HEK293 (cell line): ENCODE data around the gene PPP3CA.

Experiments
- CTCF ChIA-PET: fragments of 350-600 bp; formaldehyde crosslinking; extraction: SDS; loops from one replicate; lab custom pipeline; 2021; ENCODE audit warnings: antibody characterized with exemption; lab: Yijun Ruan, JAX
- POLR2A ChIA-PET: fragments of 300-600 bp; formaldehyde crosslinking; extraction: SDS; loops from one replicate; lab custom pipeline; 2020; ENCODE audit warnings: antibody characterized with exemption, inconsistent platforms; lab: Yijun Ruan, JAX
- H3K27ac ChIP-seq: fragments of 200-500 bp; sonication (Bioruptor generic); 2 replicates; pipeline ENCODE4 v1.5.1; 2014; ENCODE audit warnings: low read depth, low read length, control low read depth, inconsistent platforms; ENCODE audit errors: extremely low read depth
- H3K36me3 ChIP-seq, 2 experiments: fragments of 200-500 bp in 1 of 2; sonication (Bioruptor generic) in 1 of 2; 1 replicate in 1 of 2; 2 replicates in 1 of 2; pipeline ENCODE4 v1.5.1; 2014 to 2017; ENCODE audit warnings: inconsistent platforms in 2 of 2, low read length in 2 of 2; ENCODE audit not compliant: control insufficient read depth in 2 of 2, insufficient read depth in 1 of 2
- H3K4me1 ChIP-seq: fragments of 200-500 bp; sonication (Bioruptor generic); 2 replicates; pipeline ENCODE4 v1.5.1; 2014; ENCODE audit warnings: mild to moderate bottlenecking, low read length, inconsistent platforms; ENCODE audit not compliant: control insufficient read depth, insufficient read depth
- H3K4me3 ChIP-seq: 2 replicates; pipeline ENCODE4 v1.5.1; 2011; ENCODE audit warnings: low read depth, mild to moderate bottlenecking, control low read depth, low read length, moderate library complexity
- H3K9me3 ChIP-seq: fragments of 200-500 bp; sonication (Bioruptor generic); 2 replicates; pipeline ENCODE4 v1.5.1; 2014; ENCODE audit warnings: low read depth, low read length, inconsistent platforms; ENCODE audit not compliant: control insufficient read depth, insufficient read depth
- EGR2 ChIP-seq: fragments of 450-650 bp; formaldehyde crosslinking; IDR thresholded peaks from 2 replicates; pipeline ENCODE4 v1.5.1; 2016; ENCODE audit warnings: low read depth, missing biosample characterization, missing genetic modification characterization
- FEZF1 ChIP-seq: fragments of 450-650 bp; formaldehyde crosslinking; IDR thresholded peaks from 2 replicates; pipeline ENCODE4 v1.5.1; 2016; ENCODE audit warnings: missing biosample characterization, missing genetic modification characterization
- GFI1B ChIP-seq: fragments of 450-650 bp; formaldehyde crosslinking; IDR thresholded peaks from 2 replicates; pipeline ENCODE4 v1.5.1; 2016; ENCODE audit warnings: missing biosample characterization, missing genetic modification characterization
- GLIS1 ChIP-seq: fragments of 450-650 bp; formaldehyde crosslinking; IDR thresholded peaks from 2 replicates; pipeline ENCODE4 v1.5.1; 2016; ENCODE audit warnings: missing biosample characterization, missing genetic modification characterization
- KLF1 ChIP-seq: fragments of 450-650 bp; formaldehyde crosslinking; IDR thresholded peaks from 2 replicates; pipeline ENCODE4 v1.5.1; 2016; ENCODE audit warnings: missing biosample characterization, missing genetic modification characterization
- OVOL3 ChIP-seq: fragments of 450-650 bp; formaldehyde crosslinking; IDR thresholded peaks from 2 replicates; pipeline ENCODE4 v1.5.1; 2016; ENCODE audit warnings: missing biosample characterization, missing genetic modification characterization
- PATZ1 ChIP-seq: fragments of 450-650 bp; formaldehyde crosslinking; IDR thresholded peaks from 2 replicates; pipeline ENCODE4 v1.5.1; 2016; ENCODE audit warnings: missing biosample characterization, missing genetic modification characterization
- PRDM2 ChIP-seq: fragments of 450-650 bp; formaldehyde crosslinking; IDR thresholded peaks from 2 replicates; pipeline ENCODE4 v1.5.1; 2016; ENCODE audit warnings: missing biosample characterization, missing genetic modification characterization, borderline replicate concordance
- SP7 ChIP-seq: fragments of 450-650 bp; formaldehyde crosslinking; IDR thresholded peaks from 2 replicates; pipeline ENCODE4 v1.5.1; 2016; ENCODE audit warnings: missing biosample characterization, missing genetic modification characterization
- TRIM28 ChIP-seq: IDR thresholded peaks from 2 replicates; pipeline ENCODE4 v1.6.1; 2011; ENCODE audit warnings: low read length, control low read depth, borderline replicate concordance
- WT1 ChIP-seq: fragments of 450-650 bp; formaldehyde crosslinking; IDR thresholded peaks from 2 replicates; pipeline ENCODE4 v1.5.1; 2016; ENCODE audit warnings: missing biosample characterization, missing genetic modification characterization
- ZBTB1 ChIP-seq: fragments of 450-650 bp; formaldehyde crosslinking; IDR thresholded peaks from 2 replicates; pipeline ENCODE4 v1.5.1; 2016; ENCODE audit warnings: missing biosample characterization, missing genetic modification characterization
- ZBTB17 ChIP-seq: fragments of 450-650 bp; formaldehyde crosslinking; IDR thresholded peaks from 2 replicates; pipeline ENCODE4 v1.5.1; 2016; ENCODE audit warnings: missing biosample characterization, missing genetic modification characterization
- ZBTB44 ChIP-seq: fragments of 450-650 bp; IDR thresholded peaks from 2 replicates; pipeline ENCODE4 v1.5.1; 2018; ENCODE audit warnings: missing biosample characterization, mild to moderate bottlenecking, missing genetic modification characterization
- ZFHX2 ChIP-seq: fragments of 450-650 bp; formaldehyde crosslinking; conservative IDR thresholded peaks from 2 replicates; pipeline ENCODE4 v1.5.1; 2016; ENCODE audit warnings: missing biosample characterization, missing genetic modification characterization
- ZFP69B ChIP-seq: fragments of 450-650 bp; formaldehyde crosslinking; IDR thresholded peaks from 2 replicates; pipeline ENCODE4 v1.5.1; 2016; ENCODE audit warnings: missing biosample characterization, missing genetic modification characterization
- ZNF132 ChIP-seq: fragments of 450-650 bp; formaldehyde crosslinking; IDR thresholded peaks from 2 replicates; pipeline ENCODE4 v1.5.1; 2017; ENCODE audit warnings: missing biosample characterization, missing genetic modification characterization, borderline replicate concordance
- ZNF16 ChIP-seq: fragments of 450-650 bp; formaldehyde crosslinking; IDR thresholded peaks from 2 replicates; pipeline ENCODE4 v1.5.1; 2016; ENCODE audit warnings: low read depth, missing biosample characterization, missing genetic modification characterization
- ZNF169 ChIP-seq: fragments of 450-650 bp; formaldehyde crosslinking; IDR thresholded peaks from 2 replicates; pipeline ENCODE4 v1.5.1; 2016; ENCODE audit warnings: missing biosample characterization, missing genetic modification characterization
- ZNF366 ChIP-seq: fragments of 450-650 bp; formaldehyde crosslinking; conservative IDR thresholded peaks from 2 replicates; pipeline ENCODE4 v1.5.1; 2016; ENCODE audit warnings: missing biosample characterization, missing genetic modification characterization
- ZNF404 ChIP-seq: fragments of 450-650 bp; formaldehyde crosslinking; IDR thresholded peaks from 2 replicates; pipeline ENCODE4 v1.5.1; 2017; ENCODE audit warnings: missing biosample characterization, missing genetic modification characterization
- ZNF558 ChIP-seq: fragments of 450-650 bp; formaldehyde crosslinking; IDR thresholded peaks from 2 replicates; pipeline ENCODE4 v1.5.1; 2016; ENCODE audit warnings: missing biosample characterization, missing genetic modification characterization
- ZNF585B ChIP-seq: fragments of 450-650 bp; formaldehyde crosslinking; IDR thresholded peaks from 2 replicates; pipeline ENCODE4 v1.5.1; 2016; ENCODE audit warnings: missing biosample characterization, missing genetic modification characterization
- ZNF621 ChIP-seq: fragments of 450-650 bp; formaldehyde crosslinking; IDR thresholded peaks from 2 replicates; pipeline ENCODE4 v1.5.1; 2017; ENCODE audit warnings: missing biosample characterization, missing genetic modification characterization
- ZNF704 ChIP-seq: fragments of 450-650 bp; formaldehyde crosslinking; IDR thresholded peaks from 2 replicates; pipeline ENCODE4 v1.5.1; 2016; ENCODE audit warnings: missing biosample characterization, missing genetic modification characterization
- ZNF785 ChIP-seq: fragments of 450-650 bp; formaldehyde crosslinking; IDR thresholded peaks from 2 replicates; pipeline ENCODE4 v1.5.1; 2016; ENCODE audit warnings: missing biosample characterization, missing genetic modification characterization
- ZSCAN4 ChIP-seq: fragments of 450-650 bp; formaldehyde crosslinking; IDR thresholded peaks from 2 replicates; pipeline ENCODE4 v1.5.1; 2017; ENCODE audit warnings: missing biosample characterization, missing genetic modification characterization
- ZXDB ChIP-seq: fragments of 450-650 bp; formaldehyde crosslinking; IDR thresholded peaks from 2 replicates; pipeline ENCODE4 v1.5.1; 2016; ENCODE audit warnings: missing biosample characterization, missing genetic modification characterization

PPP3CA gene

GRCh38 chr4:101306225-101306624, 41.1 kb downstream of the PPP3CA start (continued):
- TF ChIP-seq PATZ1 (tag by site-specific recombination) (no peak), TRIM28 (no peak), KLF1 (tag by site-specific recombination) (no peak), ZXDB (tag by site-specific recombination) (0 out of 2 replicates have a peak, but pooled peaks have one; percentile 26), FEZF1 (tag by site-specific recombination) (peak; percentile 88), ZNF404 (tag by site-specific recombination) (no peak), ZFP69B (no peak), ZNF785 (tag by site-specific recombination) (no peak), EGR2 (tag by site-specific recombination) (peak; percentile 67), ZBTB17 (0 out of 2 replicates have a peak, but pooled peaks have one; percentile 28), ZNF132 (tag by site-specific recombination) (no peak), ZNF585B (tag by site-specific recombination) (no peak), ZNF169 (tag by site-specific recombination) (no peak), ZNF621 (tag by site-specific recombination) (no peak), SP7 (tag by site-specific recombination) (peak; percentile 86), ZNF558 (tag by site-specific recombination) (no peak)

GRCh38 chr4:101304916-101305315, 42.4 kb downstream of the PPP3CA start:
- ChIA-PET POLR2A (no interaction called here), CTCF (no interaction called here)
- H3K36me3 ChIP-seq: no peaks in the 10 kb centered on the region
- H3K4me3 ChIP-seq: no peak overlapping the region
- no peaks in the 10 kb centered on the region for H3K9me3 ChIP-seq
- peaks cover 15% of the 10 kb centered on the region for H3K4me1 ChIP-seq
- H3K27ac ChIP-seq: no peak overlapping the region
- TF ChIP-seq GLIS1 (tag by site-specific recombination) (peak; percentile 85), PRDM2 (tag by site-specific recombination) (no peak), ZBTB1 (tag by site-specific recombination) (no peak), WT1 (tag by site-specific recombination) (peak; percentile 51; the same call in 1 of the 2 replicates), FEZF1 (tag by site-specific recombination) (peak; percentile 97), ZNF16 (tag by site-specific recombination) (no peak), ZFHX2 (tag by site-specific recombination) (peak; percentile 24; the same call in 1 of the 2 replicates), ZSCAN4 (tag by site-specific recombination) (no peak), ZBTB44 (peak; percentile 46; the same call in 1 of the 2 replicates), ZNF366 (tag by site-specific recombination) (0 out of 2 replicates have a peak, but pooled peaks have one; percentile 15), ZNF704 (tag by site-specific recombination) (no peak), GFI1B (tag by site-specific recombination) (0 out of 2 replicates have a peak, but pooled peaks have one; percentile 46), OVOL3 (peak; percentile 90)
